ENCODE data around the gene ZNF124.

The ZNF124 gene

GRCh38 chr1:247105966-247106365 is 65.9 kb downstream of the ZNF124 start:
- H3K4me3 ChIP-seq (ENCODE audit: severe bottlenecking) = no peak overlapping the region
- no peak overlapping the region for H3K27ac ChIP-seq (ENCODE audit: poor library complexity, severe bottlenecking)
- ATAC-seq (ENCODE audit: low read depth) = no peak
- no peaks in the 10 kb centered on the region for H3K4me1 ChIP-seq (ENCODE audit: insufficient read depth, poor library complexity, severe bottlenecking)
- no peaks in the 10 kb centered on the region for H3K27me3 ChIP-seq (ENCODE audit: insufficient read depth, poor library complexity, severe bottlenecking)
- no peak for TF ChIP-seq CTCF (IDR thresholded peaks at IDR 0.05; ENCODE audit: poor library complexity, severe bottlenecking)
- H3K9me3 ChIP-seq (ENCODE audit: severe bottlenecking) = no peaks in the 10 kb centered on the region
- DNase-seq (ENCODE audit: low spot score) = no peak
- H3K36me3 ChIP-seq (ENCODE audit: low read depth) = peaks cover 21% of the 10 kb centered on the region

Measured in RWPE2 (cell line).